Measurements from ENCODE around the gene NEUROD2.

The NEUROD2 gene

GRCh38 chr17:39606434-39607056, 1.2 kb downstream of the NEUROD2 start:
- H3K9me3 ChIP-seq (ENCODE audit: insufficient read depth, low read depth, low read length) = no peaks in the 10 kb centered on the region
- H3K27me3 ChIP-seq (ENCODE audit: insufficient read depth, low read length) = peaks cover 100% of the 10 kb centered on the region
- no peaks in the 10 kb centered on the region for H3K36me3 ChIP-seq (ENCODE audit: insufficient read depth, low read depth, low read length)
- peaks cover 10% of the 10 kb centered on the region; the same call in 1 of the 2 replicates for H3K4me1 ChIP-seq (ENCODE audit: insufficient read depth, low read length)
- H3K4me3 ChIP-seq (ENCODE audit: low read length) = peak overlapping the region; percentile 60; the same call in 1 of the 2 replicates
- H3K27ac ChIP-seq (ENCODE audit: low read length) = no peak overlapping the region
- no peak overlapping the region for H3K9ac ChIP-seq (ENCODE audit: low read depth, low read length)

- Histone ChIP-seq H3K4me3 (ENCODE audit: low read length) (peak overlapping the region; percentile 60; the same call in 1 of the 2 replicates), H3K4me1 (ENCODE audit: insufficient read depth, low read length) (peaks cover 10% of the 10 kb centered on the region; the same call in 1 of the 2 replicates), H3K36me3 (ENCODE audit: insufficient read depth, low read depth, low read length) (no peaks in the 10 kb centered on the region), H3K27ac (ENCODE audit: low read length) (no peak overlapping the region), H3K9me3 (ENCODE audit: insufficient read depth, low read depth, low read length) (no peaks in the 10 kb centered on the region), H3K27me3 (ENCODE audit: insufficient read depth, low read length) (peaks cover 100% of the 10 kb centered on the region), H3K9ac (ENCODE audit: low read depth, low read length) (no peak overlapping the region)
These were observed 2.0 kb downstream of the NEUROD2 start for GRCh38 chr17:39605492-39606433.

GRCh38 chr17:39604911-39605491, 2.7 kb downstream of the NEUROD2 start:
- no peak overlapping the region for H3K4me3 ChIP-seq (ENCODE audit: low read length)
- no peak overlapping the region for H3K9ac ChIP-seq (ENCODE audit: low read depth, low read length)
- peaks cover 10% of the 10 kb centered on the region; the same call in 1 of the 2 replicates for H3K4me1 ChIP-seq (ENCODE audit: insufficient read depth, low read length)

GRCh38 chr17:39603304-39604016, 4.3 kb downstream of the NEUROD2 start:
- Histone ChIP-seq H3K27me3 (ENCODE audit: insufficient read depth, low read length) (peaks cover 100% of the 10 kb centered on the region), H3K36me3 (ENCODE audit: insufficient read depth, low read depth, low read length) (no peaks in the 10 kb centered on the region), H3K4me3 (ENCODE audit: low read length) (peak overlapping the region; percentile 31), H3K27ac (ENCODE audit: low read length) (no peak overlapping the region), H3K4me1 (ENCODE audit: insufficient read depth, low read length) (peaks cover 10% of the 10 kb centered on the region; the same call in 1 of the 2 replicates), H3K9ac (ENCODE audit: low read depth, low read length) (no peak overlapping the region), H3K9me3 (ENCODE audit: insufficient read depth, low read depth, low read length) (peaks cover 4% of the 10 kb centered on the region; the same call in 1 of the 2 replicates)

More at GRCh38 chr17:39604911-39605491, 2.7 kb downstream of the NEUROD2 start:
- H3K27ac ChIP-seq (ENCODE audit: low read length) = no peak overlapping the region
- H3K36me3 ChIP-seq (ENCODE audit: insufficient read depth, low read depth, low read length) = no peaks in the 10 kb centered on the region
- peaks cover 100% of the 10 kb centered on the region for H3K27me3 ChIP-seq (ENCODE audit: insufficient read depth, low read length)
- H3K9me3 ChIP-seq (ENCODE audit: insufficient read depth, low read depth, low read length) = no peaks in the 10 kb centered on the region; the same call in 1 of the 2 replicates

DNA sequence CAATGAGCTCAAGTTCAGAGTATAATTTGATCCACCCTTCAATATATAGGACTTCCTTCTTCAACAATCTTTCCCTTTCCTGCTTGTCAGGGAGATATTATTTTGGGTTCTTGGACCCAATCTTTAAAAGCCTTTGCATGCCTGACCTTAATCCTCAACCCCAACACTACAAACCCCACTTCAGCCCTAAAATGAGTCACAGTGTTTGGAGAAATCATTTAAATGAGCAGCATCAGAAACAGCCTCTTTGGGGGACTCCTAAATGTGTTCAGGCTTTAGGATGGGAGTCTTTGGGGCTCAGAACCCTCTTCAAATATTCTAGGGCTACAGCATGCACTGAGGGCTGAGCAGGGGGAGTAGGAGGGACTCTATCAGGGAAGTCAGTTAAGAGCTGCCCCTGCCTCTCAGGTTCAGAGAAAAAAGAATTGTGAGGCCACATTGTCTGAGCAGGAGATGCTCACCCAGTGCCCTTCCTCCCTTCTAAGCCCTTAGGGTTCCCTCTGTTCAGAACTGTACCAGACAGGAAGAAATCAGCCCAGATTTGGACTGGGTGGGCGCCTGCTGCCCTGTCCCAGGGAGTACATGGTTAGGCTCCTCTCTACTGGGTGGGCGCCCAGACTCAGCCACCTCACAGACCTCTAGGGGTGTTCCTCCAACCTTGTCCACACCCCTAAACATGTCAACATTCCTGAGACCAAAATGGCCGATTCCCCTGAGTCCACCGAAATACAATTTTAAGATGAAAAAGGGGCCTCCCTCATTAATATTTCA, 5.0 kb downstream of the NEUROD2 start:
- no peak overlapping the region for H3K9ac ChIP-seq (ENCODE audit: low read depth, low read length)
- no peaks in the 10 kb centered on the region for H3K36me3 ChIP-seq (ENCODE audit: insufficient read depth, low read depth, low read length)
- peaks cover 100% of the 10 kb centered on the region for H3K27me3 ChIP-seq (ENCODE audit: insufficient read depth, low read length)
- no peak overlapping the region for H3K4me3 ChIP-seq (ENCODE audit: low read length)
- H3K9me3 ChIP-seq (ENCODE audit: insufficient read depth, low read depth, low read length) = peaks cover 11% of the 10 kb centered on the region; the same call in 1 of the 2 replicates
- H3K4me1 ChIP-seq (ENCODE audit: insufficient read depth, low read length) = peaks cover 10% of the 10 kb centered on the region; the same call in 1 of the 2 replicates
- no peak overlapping the region for H3K27ac ChIP-seq (ENCODE audit: low read length)

DNA sequence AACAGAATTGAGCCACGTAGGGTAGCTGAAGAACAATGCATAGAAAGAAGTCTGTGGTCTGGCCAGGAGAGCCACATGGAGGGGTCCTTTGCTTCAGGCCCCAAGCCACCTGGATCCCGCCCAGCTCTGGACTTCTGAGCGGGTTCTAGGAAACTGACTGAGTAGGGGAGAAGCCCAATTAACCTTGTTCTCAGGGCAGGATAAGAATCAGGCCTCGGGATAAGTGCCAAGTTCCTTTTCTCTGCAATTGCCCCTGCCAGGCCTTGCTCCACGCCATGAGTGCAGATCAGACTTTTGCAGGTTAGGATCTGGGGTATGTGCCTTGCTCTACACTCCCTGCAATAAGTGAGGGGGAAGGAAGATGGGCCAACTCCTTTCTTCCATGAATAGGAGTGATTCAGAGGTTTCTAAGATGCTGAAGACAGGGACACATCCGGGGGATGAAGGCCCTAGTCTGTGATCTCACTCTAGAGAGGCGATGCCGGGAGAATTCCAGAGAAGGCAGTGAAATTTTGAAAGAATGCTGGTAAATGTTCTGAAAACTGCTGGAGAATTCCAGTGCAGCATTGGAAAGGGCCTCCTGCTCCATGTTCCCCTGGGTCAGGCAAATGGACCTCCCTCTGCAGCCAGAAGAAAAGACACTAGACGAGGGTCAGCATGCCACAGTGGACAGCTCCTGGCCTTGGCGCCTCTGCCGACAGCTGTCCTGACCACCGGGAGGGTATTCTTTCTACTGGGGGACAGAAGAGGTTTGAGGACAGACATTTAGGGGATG, 5.8 kb downstream of the NEUROD2 start:
- no peak overlapping the region for H3K9ac ChIP-seq (ENCODE audit: low read depth, low read length)

GRCh38 chr17:39600997-39601597, 6.6 kb downstream of the NEUROD2 start:
- Histone ChIP-seq H3K36me3 (ENCODE audit: insufficient read depth, low read depth, low read length) (no peaks in the 10 kb centered on the region), H3K9ac (ENCODE audit: low read depth, low read length) (no peak overlapping the region), H3K27ac (ENCODE audit: low read length) (no peak overlapping the region), H3K27me3 (ENCODE audit: insufficient read depth, low read length) (peaks cover 100% of the 10 kb centered on the region), H3K4me3 (ENCODE audit: low read length) (no peak overlapping the region; the same call in 1 of the 2 replicates), H3K4me1 (ENCODE audit: insufficient read depth, low read length) (peaks cover 6% of the 10 kb centered on the region; the same call in 1 of the 2 replicates), H3K9me3 (ENCODE audit: insufficient read depth, low read depth, low read length) (peaks cover 11% of the 10 kb centered on the region; the same call in 1 of the 2 replicates)

More for the DNA sequence above, 5.8 kb downstream of the NEUROD2 start:
- peaks cover 6% of the 10 kb centered on the region; the same call in 1 of the 2 replicates for H3K4me1 ChIP-seq (ENCODE audit: insufficient read depth, low read length)
- H3K4me3 ChIP-seq (ENCODE audit: low read length) = no peak overlapping the region
- H3K27me3 ChIP-seq (ENCODE audit: insufficient read depth, low read length) = peaks cover 100% of the 10 kb centered on the region
- H3K9me3 ChIP-seq (ENCODE audit: insufficient read depth, low read depth, low read length) = peaks cover 11% of the 10 kb centered on the region; the same call in 1 of the 2 replicates
- H3K36me3 ChIP-seq (ENCODE audit: insufficient read depth, low read depth, low read length) = no peaks in the 10 kb centered on the region
- no peak overlapping the region for H3K27ac ChIP-seq (ENCODE audit: low read length)

- Histone ChIP-seq H3K4me1 (ENCODE audit: insufficient read depth, low read length) (peaks cover 6% of the 10 kb centered on the region; the same call in 1 of the 2 replicates), H3K27ac (ENCODE audit: low read length) (no peak overlapping the region), H3K9me3 (ENCODE audit: insufficient read depth, low read depth, low read length) (peaks cover 11% of the 10 kb centered on the region; the same call in 1 of the 2 replicates), H3K27me3 (ENCODE audit: insufficient read depth, low read length) (peaks cover 100% of the 10 kb centered on the region), H3K4me3 (ENCODE audit: low read length) (no peak overlapping the region), H3K9ac (ENCODE audit: low read depth, low read length) (no peak overlapping the region), H3K36me3 (ENCODE audit: insufficient read depth, low read depth, low read length) (no peaks in the 10 kb centered on the region)
These were observed 7.3 kb downstream of the NEUROD2 start for GRCh38 chr17:39600288-39600996.

DNA sequence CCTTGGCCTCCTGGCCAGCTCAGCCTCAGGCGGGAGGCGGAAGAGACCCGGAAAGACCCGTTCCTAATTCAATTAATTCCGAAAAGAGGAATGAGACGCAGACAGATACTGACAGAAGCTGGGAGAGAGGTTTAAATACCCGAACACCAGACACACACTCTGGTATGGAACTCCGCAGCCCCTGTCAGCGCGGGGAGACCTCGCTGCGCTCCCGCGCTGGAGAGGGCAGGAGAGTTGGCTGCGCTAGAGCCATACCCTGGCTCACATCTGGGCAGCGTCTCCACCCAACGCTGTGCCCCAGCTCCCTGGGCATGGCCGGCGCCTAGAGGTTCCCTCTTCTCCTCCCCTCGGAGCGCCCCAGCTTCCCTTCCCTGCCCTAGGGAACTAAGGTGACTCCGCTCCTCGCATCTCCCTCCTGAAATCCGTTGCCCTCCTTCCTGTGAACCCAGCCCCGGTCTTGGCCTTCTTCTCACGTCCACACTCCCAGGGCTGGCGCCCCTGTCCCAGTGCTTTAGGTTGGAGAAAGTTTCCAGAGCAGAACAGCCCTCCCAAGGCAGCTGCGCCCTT, 8.0 kb downstream of the NEUROD2 start:
- H3K9ac ChIP-seq (ENCODE audit: low read depth, low read length) = no peak overlapping the region
- H3K36me3 ChIP-seq (ENCODE audit: insufficient read depth, low read depth, low read length) = no peaks in the 10 kb centered on the region
- peaks cover 6% of the 10 kb centered on the region; the same call in 1 of the 2 replicates for H3K4me1 ChIP-seq (ENCODE audit: insufficient read depth, low read length)
- peaks cover 100% of the 10 kb centered on the region for H3K27me3 ChIP-seq (ENCODE audit: insufficient read depth, low read length)
- peaks cover 11% of the 10 kb centered on the region; the same call in 1 of the 2 replicates for H3K9me3 ChIP-seq (ENCODE audit: insufficient read depth, low read depth, low read length)
- H3K4me3 ChIP-seq (ENCODE audit: low read length) = no peak overlapping the region
- no peak overlapping the region for H3K27ac ChIP-seq (ENCODE audit: low read length)
